ENCODE data around the gene B3GNT8.

GRCh38 chr19:41425174-41426115 lies 1.7 kb downstream of the B3GNT8 start:
- TF ChIP-seq CTCF (IDR thresholded peaks at IDR 0.05) (no peak), POLR2AphosphoS5 (IDR thresholded peaks at IDR 0.05; ENCODE audit: low read depth, low read length) (no peak), ELF1 (IDR thresholded peaks at IDR 0.05) (no peak), EZH2phosphoT487 (IDR thresholded peaks at IDR 0.05; ENCODE audit: borderline replicate concordance, low read depth) (no peak), USF1 (IDR thresholded peaks at IDR 0.05; ENCODE audit: borderline replicate concordance, low read depth) (no peak), GABPA (IDR thresholded peaks at IDR 0.05; ENCODE audit: low read depth) (no peak), TAF1 (IDR thresholded peaks at IDR 0.05; ENCODE audit: borderline replicate concordance, low read depth, low read length) (no peak), RAD21 (IDR thresholded peaks at IDR 0.05; ENCODE audit: low read length) (no peak), SIN3A (IDR thresholded peaks at IDR 0.05; ENCODE audit: borderline replicate concordance, low read depth, low read length) (no peak), MEF2A (IDR thresholded peaks at IDR 0.05; ENCODE audit: borderline replicate concordance, low read depth) (no peak)
- TF ChIP-seq, protein P1, sequence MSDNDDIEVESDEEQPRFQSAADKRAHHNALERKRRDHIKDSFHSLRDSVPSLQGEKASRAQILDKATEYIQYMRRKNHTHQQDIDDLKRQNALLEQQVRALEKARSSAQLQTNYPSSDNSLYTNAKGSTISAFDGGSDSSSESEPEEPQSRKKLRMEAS (IDR thresholded peaks at IDR 0.05; ENCODE audit: low read depth), result no peak
